Stimulated activated CD4-positive, alpha-beta T cell treated with anti-CD3 and anti-CD28 coated beads, Interleukin-15, amount 100 ng/mL, for 24 hours (primary cell): ENCODE results near the gene SDK1.
A peak's percentile ranks its signal among the peaks of the same experiment; 100 is the strongest.
"Not testable (repeated sequence)": the region's sequence is repeated elsewhere in the genome, so short reads cannot be mapped to it uniquely, and the experiment has no call there.

Source experiments
- DNase-seq: peaks from one replicate; pipeline ENCODE4 v3.0.0-alpha.2; 2020

The SDK1 gene

DNA sequence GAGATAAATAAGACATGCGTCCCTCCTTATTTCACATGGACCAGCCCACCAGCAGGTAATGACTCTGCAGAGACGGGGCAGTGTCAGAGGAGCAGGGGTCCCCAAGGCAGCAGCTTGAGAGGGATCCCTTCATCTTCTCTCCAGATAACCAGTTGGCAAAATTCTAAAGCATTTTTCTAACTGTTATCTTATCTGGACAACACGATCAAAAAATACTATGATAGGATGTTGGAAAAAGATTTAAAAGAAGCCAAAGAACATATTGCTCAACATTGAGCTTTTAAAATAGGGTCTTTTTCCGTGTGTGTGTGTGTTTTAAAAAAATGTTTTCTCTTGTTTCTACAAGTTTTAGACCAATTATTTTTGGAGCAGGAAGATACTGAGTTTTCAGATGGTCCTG is 641.2 kb downstream of the SDK1 start:
- no peak for DNase-seq

DNA sequence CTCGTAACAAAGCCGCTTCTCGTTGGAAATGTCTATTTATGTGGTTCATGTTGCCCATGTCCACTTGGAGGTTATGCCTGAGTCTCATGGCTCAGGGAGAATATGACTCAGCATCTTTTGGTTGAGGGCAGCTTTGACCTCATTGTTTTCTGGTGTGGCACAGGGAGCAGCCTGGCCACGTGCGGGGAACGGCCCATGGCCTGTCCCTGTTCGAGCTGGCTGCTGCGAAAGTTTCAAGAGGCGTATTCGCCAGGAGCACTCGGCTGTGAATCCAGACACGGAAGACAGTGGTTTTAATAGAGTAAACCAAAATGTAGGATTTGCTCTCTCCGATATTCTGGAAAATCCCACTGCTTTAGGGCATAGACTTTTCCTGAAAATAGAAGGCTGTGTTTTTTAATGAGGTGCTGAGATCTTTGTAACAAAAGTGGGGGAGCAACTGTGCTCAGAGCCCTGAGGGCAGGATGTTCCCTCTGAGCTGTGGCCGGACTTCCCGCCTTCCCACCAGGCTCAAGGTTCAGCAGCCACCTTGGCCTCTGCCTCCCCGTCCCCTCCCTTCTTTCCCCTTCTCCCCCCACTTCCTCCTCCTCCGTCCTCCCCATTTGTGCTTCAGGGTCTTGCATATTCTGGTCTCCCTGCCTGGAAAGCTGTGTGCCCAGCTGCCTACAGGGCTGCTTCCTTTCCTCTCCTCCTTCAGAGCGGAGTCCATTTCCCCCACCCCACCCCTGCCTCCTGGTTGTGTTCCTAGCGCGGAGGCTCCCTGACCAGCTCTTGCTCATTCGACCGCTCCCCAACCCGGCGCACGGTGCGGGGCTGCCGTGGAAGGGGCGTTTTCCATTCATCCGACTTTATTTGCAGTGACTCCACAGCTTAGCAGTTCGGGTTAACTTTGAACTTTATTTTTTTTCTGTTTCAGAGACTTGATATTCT is 642.0 kb downstream of the SDK1 start:
- no peak for DNase-seq

DNA sequence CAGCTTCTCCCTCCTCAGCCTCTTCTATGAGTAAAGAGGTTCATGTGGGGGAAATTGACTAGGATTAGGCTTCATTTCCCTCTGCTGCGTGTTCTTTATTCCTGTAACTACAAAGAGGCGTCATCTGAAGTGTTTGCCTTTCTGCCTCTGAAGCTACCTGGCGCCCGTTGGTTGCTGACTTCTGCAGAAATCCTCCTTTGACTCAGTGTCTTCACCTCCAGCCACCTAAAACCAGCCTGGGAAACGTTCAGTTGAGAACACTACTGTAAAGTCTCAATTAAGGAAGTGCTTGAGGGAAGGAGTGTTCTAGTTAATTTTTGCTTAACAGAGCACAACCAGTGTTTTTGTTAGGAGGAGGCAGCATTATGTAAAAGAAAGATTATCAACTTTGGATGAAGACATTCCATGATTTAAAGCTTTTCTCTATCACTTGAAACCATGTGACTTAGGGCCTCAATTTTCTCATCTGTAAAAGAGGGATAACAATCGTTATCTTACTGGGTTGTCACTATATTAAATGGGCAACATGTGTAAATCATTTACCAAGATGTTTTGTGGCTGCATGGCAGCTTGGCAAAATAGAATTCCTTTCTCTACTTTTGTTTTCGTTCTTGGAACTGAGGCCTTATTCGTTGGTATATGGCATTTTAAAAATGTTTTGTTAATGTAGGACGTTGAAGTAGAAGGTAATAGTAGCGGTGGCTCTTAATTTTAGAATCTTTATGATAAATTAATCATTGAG is 642.9 kb downstream of the SDK1 start:
- no peak for DNase-seq

DNA sequence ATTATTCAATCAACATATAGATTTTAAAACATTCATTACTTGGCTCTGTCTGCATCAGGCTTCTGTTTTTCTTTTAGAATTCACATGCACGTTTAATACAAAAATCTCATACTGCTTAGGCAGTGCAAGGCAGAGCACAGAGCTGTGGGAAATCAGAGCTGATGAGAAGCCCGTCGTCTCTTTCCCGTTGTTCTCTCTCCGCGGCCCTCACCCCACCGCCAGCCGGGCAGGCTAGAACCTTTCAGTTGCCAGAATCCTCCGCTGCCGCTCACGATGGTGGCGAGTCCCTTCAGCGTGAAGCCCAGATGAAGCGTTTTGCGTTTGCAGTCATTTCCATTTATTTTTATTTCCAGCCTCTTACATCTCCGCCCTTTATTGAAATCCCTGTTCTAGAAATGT is 648.2 kb downstream of the SDK1 start:
- no peak for DNase-seq

DNA sequence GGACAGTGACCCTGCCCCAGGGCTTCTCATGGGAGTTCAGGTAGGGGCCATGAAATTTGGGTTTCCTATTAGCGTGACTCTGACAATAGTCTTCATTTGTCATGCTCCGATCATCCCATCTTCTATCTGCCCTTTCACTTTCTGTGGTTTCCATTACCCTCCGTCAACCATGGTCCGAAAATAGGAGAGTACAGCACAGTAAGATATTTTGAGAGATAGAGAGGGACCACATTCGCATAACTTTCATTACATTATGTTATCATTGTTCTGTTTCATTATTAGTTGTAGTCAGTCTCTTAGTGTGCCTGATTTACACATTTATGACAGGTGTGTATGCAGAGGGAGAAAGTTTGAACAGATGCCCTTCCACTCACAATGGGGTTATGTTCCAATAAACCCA is 649.2 kb downstream of the SDK1 start:
- DNase-seq, result no peak

DNA sequence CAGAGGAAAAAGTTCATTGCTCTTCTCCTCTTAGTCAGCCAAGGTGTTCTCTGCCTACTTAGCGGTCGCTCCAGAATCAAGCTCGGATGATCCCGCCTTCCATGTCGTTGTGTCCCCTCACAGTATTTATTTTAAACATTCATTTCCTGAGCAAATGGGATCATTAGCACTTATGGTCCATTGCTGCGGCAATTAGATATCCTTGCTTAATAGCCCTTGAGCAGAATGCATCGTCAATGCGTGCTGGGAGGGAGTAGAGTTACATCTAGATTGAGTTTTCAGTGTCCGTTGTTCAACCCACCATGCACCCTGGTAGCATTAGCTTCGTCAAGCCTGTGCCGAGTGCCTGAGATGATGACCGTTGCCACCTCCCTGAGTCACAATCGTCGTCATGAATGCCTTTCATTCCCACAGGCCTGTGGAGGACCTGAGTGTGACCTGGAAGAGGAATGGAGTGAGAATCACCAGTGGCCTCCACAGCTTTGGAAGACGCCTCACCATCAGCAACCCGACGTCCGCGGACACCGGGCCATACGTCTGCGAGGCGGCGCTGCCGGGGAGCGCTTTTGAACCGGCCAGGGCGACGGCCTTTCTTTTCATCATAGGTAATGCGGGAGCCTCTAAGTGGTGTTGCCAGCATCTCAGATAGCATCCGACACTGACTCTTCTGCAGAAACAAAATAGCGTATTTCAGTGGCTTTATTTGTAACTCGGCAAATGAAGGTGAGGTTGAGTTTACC is 650.4 kb downstream of the SDK1 start:
- no peak for DNase-seq

DNA sequence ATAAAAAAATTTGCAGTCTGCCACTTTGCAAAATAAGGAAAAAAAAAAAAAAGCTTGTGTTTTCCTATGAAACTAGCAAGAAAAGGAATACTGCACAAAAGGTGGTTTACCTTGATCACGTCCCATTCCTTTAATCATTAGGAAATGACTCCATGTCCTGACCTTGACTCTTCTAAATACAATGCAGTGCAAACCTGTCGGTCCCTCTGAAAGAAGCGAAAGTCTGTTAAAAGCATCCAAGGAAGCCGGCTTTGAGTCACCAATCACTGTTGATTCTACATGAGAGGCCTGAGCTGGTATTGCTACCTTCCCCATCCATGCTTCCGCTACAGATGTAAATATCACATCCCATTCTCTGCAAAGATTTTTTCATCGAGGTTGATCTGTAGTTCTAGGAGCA is 652.1 kb downstream of the SDK1 start:
- DNase-seq, result no peak

DNA sequence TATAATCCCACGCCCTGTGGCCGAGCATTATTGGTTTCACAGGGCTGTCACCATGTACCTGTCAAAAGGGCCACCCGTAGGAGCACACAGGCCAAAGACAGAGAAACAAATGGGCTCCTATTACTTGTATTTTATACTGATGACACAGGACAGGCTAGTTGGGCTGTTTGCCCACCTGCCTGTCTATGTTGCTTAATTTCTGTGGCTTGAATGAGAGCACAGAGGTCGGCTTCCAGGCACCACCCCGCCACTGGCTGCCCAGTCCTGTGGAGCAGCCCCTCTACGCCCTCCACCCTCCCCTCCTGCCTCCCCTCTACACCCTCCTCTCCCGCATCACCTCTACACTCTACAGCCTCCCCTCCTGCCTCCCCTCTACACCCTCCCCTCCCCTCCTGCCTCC is 652.9 kb downstream of the SDK1 start:
- no peak for DNase-seq

DNA sequence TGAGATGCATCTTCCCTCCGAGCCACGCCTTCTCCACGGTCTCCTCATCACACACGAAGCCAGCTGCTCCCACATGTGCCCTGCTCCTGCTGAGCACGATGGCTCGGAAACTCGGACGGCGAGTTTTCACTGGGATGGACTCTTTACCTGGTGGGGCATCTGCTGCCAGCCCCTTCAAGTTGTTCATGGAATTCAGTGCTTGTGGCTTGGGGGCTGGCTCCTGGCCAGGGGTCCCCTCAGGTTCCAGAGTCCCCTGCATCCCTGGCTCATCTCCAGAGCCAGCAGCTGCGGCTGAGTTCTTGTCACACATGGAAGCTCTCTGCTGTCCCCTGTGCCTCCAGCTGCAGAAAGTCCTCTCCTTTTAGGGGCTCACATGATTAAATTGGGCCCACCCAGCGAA is 654.0 kb downstream of the SDK1 start:
- DNase-seq, result no peak

DNA sequence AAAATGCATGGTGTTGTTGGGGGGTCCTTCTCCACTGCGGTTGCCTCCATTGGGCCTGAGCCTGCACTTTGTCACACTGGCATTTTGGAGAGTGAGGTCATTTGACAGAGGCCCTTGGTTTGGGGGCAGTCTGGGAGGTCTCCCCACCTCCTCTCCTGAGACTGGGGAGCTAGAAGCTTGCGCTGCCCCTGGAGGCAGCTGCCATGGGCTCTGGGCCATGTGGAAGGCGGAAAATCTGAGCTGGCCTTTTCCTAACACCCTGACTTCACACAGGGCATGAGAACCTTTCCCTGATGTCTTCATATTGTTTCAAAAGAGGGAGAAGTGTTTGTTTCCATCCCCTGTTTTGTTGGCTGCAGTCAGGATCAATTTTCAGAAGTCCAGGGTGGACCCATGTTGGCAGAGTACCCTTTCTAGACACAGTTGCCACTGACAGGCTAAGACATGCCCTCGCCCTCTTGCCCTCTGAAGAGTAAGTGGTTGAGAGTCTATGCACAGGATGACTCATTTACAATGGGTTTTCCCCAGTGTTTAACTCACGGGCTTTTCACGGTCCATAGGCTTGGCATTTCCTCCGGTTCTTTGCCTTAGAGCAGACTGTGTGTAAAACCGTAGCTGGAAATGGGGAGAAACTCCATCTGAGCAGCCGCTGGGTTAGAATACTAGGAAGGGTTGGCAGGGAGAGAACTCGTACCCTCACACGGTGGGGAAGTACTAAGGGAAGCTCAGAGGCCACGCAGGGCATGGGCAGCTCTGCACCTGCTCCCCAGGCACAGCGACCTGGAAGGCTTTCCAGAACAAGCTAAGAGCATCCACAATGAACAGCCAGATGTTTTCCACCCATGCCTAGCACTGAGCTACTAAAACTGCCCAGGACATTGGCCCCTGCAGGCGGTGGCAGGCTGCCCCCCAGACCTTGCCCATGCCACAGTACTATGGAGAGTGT is 655.0 kb downstream of the SDK1 start:
- DNase-seq, result peak; percentile 14

DNA sequence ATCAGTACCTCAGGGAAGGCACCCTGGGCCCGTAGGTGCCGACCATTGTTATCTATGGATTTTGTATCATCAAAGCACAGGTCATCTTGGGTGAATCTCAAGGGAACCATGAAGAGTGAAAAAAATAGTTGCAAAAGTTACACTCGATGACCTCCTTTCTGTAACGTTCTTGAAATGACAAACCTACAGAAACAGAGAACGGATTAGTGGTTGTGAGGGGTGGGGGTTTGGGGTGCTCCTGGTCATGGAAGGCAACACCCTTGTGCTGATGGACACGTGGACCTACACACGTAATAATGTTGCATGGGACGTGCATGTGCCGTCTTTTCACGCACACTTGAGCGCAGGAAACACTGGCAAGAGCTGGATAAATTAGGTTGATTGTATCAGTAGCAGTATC is 655.9 kb downstream of the SDK1 start:
- no peak for DNase-seq

DNA sequence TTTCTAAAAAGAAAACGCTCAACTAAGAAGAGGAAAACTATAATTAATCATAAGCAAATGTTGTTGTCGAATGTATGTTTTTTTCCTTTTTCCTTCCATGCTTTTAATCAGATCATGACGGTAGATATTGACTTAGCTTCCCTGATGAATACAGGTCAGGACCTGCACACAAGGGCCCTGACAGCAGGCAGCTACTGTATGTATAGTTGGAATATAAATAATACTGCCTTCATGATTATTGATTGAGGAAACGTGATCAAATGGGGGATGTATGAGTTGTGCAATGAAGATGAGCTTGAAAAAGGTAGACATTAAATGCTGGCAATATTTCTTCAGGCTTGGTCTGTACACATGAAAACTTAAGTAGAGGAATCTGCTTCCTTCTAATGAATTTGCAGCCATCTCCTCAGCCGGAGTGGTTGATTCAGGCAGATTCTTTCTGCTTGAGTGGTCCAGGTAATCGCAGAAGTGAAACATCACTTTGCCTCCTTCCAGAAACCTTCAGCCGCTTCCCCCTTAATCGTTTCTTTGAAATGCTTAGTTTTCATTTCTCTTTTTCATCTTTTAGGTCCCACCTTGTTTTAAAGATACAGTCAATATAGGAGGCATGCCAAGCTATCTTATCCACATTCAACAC is 656.5 kb downstream of the SDK1 start:
- no peak for DNase-seq

DNA sequence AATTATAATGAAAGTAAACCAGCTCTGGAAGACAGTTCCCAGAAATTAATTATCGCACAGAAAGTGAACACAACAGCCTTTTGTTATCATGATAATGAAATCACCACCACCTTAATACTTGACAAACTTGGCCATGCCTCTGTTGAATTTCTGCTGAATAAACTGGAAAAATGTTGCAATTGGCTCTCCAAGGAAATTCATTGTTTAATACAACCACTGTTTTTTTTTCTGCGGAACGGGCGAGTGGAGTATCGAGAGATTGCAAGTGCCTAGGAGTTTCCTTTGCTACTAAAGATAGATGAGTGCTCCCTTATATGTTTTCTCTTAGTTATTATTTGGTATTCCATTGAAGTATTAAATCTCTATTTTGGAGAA is 657.0 kb downstream of the SDK1 start:
- DNase-seq, result no peak

DNA sequence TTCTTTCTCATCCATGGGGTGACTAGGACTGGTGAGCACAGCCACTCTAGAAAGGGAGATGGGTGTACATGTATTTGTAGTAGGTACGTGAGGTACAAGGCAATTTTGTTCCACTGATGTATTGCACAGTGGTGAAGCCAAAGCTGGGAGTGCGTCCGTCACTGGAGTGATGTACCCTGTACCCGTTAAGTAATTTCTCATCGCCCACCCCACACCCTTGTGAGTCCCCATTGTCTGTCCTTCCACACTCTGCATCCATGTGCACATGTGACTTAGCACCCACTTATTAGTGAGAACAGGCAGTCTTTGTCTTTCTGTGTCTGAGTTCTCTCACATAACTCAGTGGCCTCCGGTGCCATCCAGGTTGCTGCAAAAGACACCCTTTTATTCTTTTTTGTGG is 658.3 kb downstream of the SDK1 start:
- DNase-seq, result no peak

DNA sequence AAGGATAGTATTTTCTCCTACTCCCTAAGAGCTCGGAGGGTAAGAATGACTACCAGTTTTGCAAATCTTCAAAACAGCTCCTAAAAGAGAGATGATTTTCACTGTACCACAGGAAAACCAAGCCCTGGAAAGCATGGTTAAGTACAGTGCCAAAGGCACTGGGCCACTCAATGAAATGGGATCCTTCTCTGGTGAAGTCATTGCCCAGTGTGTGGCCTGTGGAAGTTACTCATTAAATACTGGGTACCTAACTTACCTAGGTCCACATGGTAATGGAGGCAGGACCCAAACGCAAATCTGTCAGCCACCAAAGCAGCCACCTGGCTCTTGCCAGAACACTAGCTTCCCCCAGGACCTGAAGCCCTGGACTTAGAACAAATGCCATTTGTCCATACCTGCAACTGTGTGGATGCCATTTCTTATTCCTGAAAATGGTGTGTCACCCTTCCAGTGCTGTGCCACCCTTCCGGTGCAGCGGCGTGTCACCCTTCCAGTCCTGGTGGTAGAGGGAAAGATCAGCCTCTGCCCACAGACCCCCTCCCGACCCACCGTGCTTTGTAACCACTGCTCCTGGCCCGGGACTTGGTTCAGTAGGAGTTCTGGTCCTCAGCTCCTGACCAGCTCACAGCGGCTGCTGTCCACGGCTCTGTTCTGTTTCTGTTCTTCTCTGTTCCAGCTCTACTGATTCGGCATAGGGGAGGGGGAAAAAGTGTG is 659.2 kb downstream of the SDK1 start:
- DNase-seq, result no peak

DNA sequence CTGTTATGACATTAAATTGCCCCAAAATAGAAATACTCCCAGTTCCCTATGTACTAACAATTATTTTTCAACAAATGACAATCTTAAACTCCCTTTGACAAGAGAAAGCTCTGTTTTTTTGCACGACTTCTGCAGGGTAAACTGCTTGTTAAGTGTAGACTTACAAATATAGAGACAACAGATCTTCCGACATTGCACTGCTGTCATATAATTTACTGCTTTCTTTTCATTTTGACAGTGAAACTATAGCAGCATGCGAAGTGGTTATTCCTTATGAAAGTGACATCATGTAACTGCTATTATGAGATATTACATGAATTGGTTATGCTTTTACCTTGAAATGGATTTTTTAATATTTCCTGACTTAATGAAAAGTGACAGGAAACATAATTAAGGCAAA is 659.9 kb downstream of the SDK1 start:
- DNase-seq, result no peak

DNA sequence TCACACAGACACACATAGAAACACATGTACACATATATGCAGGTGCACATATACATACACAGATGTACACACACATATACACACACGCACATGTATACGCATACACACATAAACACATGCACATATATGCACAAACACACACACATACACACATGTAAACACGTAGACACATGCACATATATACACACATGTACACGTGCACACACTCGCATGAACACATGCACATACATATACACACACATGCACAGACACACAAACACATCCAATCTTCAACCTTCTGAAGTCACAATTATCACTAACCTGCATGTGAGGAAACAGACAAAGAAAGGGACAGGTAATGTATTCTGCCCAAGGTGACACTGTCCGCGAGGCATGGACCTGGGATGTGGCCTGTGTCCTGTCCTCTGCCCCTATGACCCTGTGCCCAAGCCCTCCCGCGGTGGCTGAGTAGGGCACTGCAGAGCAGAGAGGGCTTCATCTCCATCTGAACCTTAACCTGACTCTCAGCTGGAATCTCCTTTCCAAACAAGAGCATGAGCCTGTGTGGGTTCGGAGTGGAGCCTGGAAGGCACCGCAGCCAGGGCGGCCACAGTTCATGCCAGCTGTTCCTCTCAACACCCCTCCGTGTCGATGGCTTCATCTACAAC is 660.9 kb downstream of the SDK1 start:
- no peak for DNase-seq

DNA sequence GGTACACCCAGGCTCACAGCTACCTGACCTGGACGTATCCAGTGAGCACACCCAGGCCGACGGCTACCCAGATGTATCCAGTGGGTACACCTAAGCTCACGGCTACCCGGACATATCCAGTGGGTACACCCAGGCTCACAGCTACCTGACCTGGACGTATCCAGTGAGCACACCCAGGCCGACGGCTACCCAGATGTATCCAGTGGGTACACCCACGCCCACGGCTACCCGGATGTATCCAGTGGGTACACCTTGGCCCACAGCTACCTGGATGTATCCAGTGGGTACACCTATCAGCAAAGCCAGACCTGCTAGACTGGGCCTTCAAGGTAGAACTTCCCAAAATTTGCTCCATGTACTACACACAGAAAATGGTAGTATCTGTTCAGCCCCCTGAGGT is 662.7 kb downstream of the SDK1 start:
- not testable (repeated sequence) for DNase-seq

DNA sequence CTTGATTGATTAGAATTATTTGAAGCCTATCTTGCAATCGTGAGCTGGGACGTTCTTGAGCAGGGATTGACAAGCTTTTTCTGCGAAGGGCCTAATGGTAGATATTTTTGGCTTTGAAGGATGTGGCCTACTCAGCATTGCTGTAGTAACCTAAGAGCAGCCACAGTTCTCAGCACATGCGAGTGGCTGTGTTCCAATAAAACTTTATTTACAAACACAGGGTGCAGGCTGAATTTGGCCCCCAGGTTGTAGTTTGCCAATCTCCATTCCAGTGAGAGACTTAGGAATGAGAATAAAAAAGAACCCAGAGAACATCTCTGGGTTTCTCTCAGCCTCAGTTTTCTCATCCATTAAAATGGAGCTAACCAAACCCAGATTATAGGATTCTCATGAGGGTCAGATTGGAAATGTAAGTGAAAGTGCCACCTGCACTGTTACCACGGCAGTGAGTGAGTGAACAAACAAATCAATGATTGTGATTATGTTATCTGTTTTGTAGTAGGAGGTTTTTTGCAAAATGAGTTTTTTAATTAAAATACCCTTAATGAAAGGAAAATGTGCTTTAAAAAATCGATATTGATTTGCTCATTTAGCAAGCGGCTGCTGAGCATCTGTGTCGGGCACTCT is 664.0 kb downstream of the SDK1 start:
- no peak for DNase-seq

DNA sequence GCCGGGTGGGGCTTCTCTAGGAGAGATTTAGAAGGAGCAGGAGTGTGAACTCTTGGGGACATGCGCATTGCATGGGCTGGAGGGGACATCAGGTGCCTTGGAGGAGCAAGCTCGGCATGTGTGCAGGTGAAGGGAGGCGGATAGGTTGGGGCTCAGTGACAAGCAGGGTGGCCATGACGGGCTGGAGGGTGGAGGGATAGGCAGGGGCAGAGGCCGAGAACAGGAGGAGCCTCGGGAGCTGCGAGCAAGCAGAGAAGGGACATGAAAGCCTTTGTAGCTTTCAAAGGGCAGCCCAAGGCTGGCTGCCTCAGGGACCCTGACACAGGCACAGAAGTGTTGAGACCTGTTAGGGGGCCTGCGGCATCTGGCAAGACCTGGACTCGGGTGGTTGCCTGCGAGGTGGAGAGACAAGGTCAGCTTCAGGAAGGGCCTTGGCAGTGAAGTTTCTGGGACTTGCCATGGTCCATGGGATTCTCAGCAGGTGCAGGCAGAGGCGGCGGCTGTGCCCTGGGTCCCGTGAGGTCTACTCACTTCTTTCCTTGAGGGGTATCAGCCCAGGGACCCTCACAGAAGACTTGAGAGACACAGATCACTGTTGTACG is 664.8 kb downstream of the SDK1 start:
- DNase-seq, result no peak
